Amniotic epithelial cell (primary cell): ENCODE measurements around the gene RABGAP1.

Source experiments
- DNase-seq: peaks from one replicate; pipeline ENCODE4 v3.0.0-alpha.2; 2010; ENCODE audit warnings: low read depth

Gene RABGAP1

DNA sequence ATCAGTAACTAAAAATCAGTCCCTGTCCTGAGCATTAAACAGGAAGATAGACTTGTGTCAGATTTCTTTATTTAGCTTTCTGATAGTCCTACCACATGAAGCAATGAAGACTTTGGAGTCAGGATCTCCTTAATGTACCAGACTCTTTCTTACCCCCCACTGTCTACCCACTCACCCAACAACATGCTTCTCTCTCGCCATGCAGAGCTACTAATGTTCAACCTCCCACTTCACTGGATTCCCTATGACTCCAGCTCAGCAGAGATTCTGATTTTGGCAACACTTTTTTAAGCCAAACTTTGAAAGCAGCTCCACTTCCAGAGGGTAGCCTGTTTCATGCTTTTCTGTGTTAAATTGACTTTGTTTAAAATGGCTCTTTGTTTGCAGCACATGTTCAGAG is 143.4 kb downstream of the RABGAP1 start:
- no peak for DNase-seq

DNA sequence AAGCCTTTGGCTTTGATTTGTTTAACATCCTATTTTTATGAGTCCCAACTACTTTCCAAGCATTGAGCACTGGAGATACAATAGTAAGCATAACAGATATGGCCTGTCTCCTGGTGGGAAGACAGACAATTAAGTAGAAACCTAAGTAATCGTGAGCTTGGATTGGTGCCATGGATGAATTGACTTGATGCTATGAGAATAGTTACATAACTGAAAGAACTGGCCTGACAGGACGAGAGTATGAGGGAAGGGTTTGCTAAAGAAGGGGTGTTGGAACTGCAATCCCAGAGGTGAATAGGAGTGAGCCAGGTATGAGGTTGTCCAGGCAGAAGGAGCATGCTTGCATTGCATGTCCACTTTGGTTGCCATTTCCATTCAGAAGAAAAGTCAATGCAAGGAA is 145.1 kb downstream of the RABGAP1 start:
- no peak for DNase-seq

DNA sequence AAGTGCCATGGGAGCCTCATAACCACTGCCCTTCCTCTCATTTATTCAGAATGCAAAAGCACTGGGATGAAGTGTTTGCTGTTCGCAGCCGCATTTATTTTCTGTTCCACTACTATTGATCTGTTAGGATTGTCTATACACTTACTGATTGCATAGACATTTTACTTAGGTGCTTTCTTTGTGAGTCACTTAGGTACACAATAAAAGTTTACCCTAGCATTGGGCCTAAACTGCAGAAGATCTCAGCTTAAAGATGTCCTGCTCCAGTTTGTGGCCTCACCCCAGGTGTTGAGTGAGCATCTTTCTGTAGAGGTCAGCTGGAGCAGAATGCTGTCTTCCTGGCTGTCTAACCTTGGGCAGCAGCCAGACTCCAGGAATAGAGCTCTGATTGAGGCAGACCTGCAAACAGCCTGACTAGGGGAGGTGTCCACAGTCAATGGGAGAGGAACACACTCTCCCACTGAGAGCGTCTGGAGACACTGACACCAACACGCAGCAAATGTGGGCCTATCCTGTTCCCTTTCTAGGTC is 146.6 kb downstream of the RABGAP1 start:
- DNase-seq = no peak

DNA sequence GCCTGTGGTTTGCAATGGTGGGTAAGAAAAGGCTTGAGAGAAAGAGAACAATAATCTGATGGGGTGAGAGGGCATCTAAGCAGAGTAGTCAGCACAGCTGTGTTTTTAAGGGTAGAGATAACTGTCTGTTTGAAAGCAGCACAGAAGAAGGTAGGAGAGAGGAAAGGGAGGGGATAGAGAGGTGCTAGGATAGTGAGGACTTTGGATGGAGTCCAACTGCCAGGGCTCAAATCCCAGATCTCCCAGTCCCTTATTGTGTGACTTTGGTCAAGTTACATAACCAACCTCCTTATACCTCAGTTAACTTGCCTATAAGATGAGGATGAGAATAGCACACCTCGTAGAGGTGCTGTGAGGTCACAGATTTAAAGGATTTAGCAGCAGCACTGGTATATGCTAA is 148.2 kb downstream of the RABGAP1 start:
- DNase-seq = no peak

DNA sequence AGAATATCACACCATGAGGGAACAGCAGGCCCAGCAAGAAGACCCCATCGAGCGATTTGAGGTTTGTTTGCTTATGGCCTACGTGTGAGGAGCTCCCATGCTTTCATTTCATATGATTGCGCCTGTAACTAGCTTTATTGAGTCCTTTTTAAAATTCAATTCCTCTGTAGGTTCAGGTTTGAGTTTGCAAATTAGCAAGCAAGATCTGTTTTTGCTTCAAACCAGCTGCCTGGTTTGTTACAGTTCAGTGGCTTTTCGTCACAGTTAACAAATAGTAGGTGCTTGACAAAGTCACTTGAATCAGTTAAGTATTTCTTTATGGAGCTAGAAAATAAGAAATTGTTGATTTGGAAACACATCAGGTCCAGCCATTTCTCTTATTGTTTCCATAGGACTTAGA is 149.0 kb downstream of the RABGAP1 start:
- DNase-seq = no peak

DNA sequence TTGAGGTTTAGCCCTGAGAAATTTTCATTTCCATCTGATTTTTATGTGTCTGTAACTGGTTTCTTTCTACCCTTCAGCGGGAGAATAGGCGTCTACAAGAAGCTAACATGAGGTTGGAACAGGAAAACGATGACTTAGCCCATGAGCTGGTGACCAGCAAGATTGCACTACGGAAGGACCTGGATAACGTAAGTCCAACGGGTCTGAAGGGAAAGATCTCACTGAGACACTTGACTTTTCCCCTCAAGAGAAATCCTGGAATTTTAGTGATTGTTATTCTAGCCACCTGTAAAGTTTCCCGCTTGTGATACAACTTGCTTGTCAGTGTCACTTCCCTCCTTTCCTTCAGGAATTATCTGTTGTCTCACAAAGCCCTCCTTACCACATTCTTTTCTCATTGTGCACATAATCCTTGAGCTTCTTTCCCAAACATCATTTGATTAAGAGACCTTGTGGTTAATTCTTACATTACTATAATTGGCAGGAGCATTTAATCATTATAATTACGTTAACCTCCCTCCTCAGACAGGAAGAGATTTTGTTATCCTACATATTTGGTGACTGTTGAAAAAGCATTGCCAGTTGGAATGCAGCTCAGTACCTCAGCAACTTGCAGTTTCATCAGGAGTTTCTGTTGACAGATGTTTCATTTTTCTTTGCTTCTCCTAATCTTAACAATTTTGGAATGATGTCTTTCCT is 149.5 kb downstream of the RABGAP1 start:
- DNase-seq = peak; percentile 90

DNA sequence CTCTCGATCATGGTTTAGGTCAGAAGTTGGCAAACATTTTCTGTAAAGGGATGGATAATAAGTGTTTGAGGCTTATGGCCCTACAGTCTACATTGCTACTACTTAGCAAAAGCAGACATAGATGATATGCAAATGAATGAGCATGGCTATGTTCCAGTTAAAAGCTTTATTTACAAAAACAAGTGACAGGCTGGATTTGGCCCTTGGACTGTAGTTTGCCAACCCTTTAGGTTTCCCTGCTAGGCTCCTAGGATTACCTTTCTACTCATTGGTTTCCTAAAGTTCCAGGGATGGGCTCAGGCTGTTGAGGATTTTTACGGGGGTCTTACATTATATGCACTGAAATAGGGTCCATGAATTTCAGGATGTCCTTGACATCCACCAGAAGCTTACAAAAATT is 150.1 kb downstream of the RABGAP1 start:
- no peak for DNase-seq

DNA sequence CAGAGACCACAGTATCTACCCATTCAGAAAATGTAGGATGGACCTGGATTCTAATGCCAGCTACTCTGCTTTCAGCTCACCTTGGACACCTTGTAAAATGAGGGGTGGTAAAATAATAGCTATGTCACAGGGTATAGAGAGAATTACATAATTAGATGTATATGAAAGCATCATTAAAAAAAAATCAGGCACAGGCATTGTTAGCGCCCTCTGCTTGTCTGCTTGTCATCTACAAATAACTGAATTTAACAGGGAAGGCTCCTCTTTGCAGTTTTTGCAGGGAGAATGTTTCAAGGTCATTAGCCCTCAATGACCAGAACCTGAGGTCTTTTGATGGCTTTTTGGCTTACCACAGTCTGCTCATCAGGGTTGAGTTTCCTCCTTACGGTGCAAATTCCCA is 150.6 kb downstream of the RABGAP1 start:
- DNase-seq = no peak

DNA sequence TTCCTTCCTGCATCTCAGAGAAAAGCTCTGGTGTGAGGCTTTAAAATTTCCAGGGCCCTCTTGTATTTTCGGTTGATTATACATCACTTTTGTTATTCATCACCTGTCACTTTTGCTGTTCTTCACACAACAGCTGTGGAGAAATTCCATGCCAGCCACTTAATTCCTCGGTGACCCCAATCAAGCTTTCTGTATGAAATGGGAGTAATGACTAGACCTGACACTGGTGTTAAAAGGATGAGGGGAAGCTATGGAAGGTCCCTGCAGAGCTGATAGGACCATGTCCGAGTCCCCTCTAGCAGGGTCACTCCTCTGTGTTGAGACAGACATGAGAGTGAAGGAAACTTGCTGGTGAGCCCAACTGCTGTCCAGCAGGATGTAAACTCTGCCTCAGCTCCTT is 152.3 kb downstream of the RABGAP1 start:
- DNase-seq = no peak

DNA sequence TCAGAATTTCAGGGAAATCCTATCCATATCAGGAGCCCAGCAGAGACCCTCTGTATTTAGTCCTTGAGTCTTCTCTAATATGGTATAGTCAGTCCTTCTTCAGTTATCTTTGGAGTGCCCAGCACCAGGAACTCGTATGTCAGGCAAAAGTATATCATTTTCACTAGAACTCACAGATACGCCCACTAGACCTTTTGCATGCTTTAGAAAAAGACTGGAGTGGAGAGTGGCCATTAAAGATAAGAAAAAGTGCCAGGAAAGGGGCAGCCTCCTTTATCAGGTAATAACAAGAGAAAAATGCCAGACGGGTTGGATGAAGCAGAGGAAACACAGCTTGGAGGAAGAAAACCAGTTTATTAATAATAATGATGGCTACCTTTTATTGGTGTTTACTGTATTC is 156.2 kb downstream of the RABGAP1 start:
- no peak for DNase-seq

DNA sequence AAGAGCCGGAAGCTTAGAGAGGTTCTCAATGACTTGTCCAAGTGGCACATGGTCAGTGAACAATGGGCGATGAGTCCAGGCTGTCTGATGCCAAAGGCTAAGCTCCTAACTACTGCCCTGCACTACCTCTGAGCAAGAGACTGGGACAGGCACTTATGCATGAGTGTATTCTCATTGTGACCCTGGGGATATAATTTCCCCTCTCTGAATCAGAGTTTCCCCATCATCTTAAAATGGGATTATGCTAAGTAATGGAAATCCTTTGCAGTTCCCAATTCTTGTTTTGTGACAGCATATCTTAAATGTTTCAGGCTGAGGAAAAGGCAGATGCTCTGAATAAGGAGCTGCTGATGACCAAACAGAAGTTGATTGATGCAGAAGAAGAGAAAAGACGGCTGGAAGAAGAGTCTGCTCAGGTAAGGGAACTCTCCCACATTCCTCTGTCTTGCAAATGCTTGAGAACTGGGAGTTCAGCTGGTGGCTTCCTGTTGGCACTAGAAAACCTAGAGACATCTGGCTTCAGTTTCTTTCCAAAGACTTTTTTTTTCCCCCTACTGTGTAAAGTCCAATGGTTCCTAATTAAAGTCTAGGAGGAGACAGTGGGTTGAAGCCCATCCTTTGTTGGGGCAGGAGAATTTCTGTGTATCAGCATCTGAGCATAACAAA is 156.7 kb downstream of the RABGAP1 start:
- DNase-seq = no peak

DNA sequence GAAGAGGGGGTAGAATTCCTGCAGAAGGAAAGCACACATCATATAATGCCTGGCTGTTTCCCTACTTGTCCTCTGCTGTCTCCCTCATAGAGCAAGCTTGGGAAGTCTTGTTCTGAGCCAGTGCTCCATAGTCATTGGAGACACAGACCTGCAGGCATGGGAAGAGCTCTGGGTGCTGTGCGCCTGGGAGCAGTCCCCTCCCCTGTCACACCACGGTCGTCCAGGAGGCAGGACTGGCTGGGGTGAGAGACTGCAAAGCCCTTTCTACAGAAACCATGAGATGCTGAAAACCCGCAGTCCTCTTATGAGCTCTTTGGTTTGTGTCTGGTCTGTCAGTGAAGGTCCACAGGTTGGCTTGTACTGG is 157.3 kb downstream of the RABGAP1 start:
- no peak for DNase-seq

DNA sequence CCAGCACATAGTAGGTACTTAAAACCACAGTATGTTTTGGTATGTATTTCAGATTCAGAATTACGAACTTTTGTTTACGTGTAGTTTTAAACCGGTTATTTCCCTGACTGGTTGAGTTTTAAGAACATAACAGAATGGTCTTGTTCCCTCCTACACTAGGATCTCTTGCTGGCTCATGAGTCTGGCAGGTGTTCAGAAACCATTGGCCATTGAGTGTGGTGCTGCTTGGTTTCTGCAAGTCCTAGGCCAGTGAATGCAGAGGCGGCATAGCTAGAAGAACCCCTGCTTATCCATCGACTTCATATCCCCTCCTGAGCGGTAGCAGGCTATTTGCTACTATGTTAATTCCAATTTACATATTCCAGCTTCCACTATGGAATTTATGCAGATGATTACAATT is 158.2 kb downstream of the RABGAP1 start:
- no peak for DNase-seq

DNA sequence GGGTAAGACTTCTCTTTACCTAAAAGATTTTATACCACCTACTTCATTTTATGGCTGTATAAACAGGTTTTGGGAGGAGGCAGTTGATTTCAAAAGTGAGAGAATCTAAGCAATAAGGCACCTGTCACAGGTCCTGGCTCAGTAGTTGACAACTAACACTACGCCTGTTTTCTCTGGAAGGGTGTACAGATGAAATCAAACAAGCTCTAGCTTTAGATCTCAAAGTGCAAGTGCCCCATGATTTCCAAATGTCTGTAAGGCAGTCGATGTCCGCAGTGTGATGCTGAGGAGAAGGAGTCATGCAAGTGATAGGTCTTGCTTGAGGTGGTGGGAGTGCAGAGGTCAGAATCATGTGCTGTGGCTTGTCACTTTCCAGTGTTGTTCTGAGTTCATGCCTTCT is 158.7 kb downstream of the RABGAP1 start:
- DNase-seq = no peak

DNA sequence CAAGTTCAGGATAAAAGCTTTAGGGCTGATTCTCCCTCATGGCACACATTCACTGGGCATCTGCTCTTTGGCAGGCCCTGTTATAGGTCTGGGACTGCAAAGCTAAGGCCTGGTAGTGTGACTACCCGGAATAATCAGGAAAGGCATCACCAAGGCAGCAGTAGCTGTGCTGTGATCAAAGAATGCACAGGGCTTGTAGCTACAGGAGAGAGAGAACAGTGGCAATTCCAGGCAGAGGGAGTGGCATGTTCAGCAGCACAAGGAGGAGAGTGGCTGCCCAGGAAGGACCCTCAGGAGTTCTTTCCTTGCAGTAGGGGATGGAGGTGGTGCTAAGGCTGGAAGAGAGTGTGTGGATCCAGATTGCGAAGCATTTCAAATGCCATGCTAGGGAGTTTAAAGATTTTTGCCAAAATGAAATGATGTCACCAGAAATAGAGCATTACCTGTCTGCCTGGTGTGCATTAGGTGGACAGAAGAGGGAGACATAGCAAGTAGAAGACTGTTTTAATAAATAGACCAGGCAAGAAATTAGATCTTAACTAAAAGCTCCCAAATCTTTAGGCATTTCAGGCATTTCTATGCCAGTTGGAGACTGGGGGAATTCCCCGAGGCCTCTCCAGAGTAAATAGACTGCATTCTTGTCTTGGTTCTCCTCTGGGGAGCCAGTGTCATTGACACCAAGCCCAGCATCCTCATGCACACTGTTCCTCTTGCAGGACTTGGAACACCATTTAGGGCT is 161.7 kb downstream of the RABGAP1 start:
- DNase-seq = no peak

DNA sequence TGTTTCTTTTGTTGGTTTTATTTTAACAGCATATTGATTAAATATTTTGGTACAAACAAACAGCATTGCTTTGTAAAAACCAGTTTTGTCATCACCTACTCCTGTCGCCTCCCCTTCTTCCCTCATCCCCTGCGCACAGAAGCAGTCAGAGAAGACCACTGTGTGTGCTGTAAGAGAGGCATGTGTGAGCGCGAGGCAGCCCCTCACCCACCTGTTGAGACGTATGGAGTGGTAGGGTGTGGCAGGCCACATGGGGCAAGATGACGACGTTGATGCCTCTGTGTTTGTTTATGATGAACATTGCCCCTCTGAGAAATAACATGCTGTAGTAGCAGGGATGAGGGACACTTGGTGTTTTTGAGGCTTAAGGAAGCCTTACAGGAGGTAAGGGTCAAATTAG is 164.0 kb downstream of the RABGAP1 start:
- DNase-seq = no peak

DNA sequence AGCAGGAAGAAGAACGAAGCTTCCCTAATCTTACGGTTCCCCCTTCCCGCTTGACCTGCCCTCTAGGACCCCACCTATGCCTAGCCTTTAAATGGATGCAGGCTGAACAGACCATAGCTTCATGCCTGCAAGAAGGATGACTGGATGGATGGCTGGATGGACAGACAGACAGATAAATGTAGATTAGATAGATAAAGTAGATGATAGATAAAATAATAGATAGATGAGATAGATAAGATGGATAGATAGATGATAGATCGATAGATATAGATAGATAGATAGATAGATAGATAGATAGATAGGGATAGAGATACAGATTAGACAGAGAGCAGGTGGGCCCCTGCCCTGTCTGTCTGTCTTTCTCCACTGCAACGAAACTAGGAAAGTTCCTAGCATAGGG is 164.7 kb downstream of the RABGAP1 start:
- no peak for DNase-seq

DNA sequence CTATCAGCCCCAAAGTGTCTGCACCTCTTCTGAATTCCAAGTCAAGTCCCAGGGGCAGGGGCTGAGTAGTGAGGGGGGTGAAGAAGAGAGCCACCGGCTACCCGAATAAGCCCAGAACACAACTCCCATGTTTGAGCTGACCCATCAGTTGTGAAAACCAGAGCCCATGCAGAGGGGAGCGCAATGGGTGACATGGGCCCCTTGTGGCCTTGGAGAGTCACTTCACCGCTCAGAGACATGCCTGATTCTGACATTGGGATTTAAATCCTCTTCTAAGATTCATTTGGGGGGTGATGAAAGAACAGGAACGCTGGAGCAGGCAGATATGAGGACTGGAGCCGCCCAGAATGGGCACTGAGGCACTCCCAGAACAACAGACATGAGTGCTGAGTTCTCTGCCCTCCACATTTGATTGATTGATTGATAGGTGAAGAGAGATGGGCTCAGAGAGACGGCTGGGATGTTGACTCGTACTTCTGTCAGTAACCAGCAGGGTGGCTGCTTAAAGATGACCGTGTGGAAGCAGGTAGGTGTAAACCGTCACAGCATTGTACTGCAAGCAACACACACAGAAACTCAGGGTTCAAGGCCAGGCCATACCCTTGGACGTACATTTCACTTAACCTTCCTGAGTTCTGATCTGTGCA is 166.9 kb downstream of the RABGAP1 start:
- no peak for DNase-seq

DNA sequence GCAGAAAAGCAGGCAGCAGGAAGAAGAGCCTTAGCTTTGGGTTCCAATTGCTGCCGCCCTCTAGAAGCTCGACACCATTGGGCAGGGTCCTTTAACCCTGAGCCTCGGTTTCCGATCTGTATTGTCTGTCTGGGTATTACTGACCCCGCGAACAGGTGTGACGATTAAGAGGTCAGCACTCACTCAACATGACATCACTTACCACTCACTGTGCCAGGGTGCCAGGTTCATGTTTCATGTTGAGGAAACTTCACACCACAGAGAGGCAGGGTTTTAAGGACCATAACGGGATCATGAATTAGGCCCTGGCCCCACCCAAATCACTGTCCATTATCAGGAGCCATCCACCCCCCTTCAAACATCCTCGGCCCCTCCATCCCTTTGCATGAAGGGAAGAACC is 168.2 kb downstream of the RABGAP1 start:
- no peak for DNase-seq

DNA sequence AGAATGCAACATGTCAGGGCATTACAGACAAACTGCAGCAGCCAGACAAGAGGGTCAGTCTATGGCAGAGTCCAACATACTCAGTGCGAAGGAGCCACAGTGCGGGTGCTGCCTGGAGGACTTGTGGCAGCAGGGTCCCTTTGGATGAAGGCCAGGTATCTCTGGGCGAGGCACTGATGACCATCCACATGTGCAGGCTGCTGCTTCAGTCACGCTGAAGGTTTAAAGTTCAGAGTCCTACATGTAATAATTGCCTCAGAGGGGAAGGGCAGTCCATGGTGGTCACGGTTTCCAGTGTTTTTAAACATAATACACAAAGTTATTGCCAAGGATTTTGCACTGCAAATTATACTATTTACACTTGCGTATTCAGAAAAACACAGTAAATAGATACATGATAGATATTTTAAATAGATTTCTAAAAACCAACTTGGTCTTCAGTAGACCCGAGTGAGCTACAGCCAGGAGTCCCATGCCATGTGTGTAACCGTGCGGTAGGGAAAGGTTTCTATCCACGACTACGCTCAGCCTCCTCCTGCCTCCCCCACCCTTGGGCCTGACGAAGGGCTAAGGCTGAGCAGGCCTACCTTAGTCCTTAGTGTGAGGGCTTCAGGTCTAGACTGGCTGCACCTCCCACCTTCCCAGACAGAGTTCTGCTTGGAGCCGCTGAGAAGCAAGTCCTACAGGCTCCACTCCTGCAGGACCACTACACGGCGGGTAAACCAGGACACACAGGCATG is 168.9 kb downstream of the RABGAP1 start:
- no peak for DNase-seq

DNA sequence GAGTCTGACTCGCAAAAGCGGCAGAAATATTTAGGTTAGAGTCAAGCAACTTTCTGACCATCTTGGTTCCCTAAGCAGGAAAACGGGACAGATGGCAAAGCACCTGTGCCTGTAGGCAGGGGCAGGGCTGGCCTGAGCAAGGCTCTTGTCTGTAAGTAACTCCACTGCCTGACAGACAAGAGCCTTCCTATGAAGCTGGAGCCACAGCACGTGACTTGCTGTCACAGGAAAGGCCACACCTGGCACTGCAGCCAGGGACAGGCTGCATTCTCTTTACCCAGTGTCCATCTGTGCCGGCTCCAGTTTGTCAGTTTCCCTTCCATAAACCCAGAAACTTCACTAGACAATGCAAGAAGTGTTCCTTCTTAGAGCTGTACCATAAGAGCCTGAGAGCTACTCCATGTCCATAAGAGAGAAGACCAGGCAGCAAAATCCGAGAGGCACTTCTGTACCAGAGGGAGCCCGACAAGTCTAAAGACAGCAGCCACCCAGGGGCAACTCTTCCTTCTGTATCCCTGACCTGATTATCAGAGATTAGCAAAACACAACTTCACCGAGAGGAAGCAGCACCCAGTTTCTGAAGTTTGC is 170.7 kb downstream of the RABGAP1 start:
- DNase-seq = no peak
